ENCODE data around the gene C16orf92.

Gene C16orf92, protein sequence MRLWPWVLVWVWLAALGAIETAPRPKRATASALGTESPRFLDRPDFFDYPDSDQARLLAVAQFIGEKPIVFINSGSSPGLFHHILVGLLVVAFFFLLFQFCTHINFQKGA

DNA sequence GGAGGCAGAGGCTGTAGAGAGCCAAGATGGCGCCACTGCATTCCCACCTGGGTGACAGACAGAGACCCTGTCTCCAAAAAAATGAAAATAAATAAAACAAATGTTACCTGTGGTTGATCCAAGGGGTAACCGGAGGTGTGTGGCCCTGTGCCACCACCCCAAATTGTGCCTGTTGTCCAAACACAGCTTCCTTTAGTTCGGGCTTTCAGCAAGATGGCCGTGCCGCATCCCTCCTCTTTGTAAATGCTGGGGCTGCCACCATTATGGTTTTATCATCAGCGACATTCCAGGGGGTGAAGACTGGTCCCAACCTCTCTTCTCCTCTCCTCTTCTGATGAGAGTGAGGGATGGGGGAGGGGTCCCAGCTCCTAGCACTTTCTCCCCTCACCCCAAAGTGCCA lies at the start of gene C16orf92:
Gene C16orf92, plus strand, starts transcription at position 312 of the 400 bp plus-strand sequence. CDS start 143 bp downstream, outside the sequence.
- DNase-seq: no peak

DNA sequence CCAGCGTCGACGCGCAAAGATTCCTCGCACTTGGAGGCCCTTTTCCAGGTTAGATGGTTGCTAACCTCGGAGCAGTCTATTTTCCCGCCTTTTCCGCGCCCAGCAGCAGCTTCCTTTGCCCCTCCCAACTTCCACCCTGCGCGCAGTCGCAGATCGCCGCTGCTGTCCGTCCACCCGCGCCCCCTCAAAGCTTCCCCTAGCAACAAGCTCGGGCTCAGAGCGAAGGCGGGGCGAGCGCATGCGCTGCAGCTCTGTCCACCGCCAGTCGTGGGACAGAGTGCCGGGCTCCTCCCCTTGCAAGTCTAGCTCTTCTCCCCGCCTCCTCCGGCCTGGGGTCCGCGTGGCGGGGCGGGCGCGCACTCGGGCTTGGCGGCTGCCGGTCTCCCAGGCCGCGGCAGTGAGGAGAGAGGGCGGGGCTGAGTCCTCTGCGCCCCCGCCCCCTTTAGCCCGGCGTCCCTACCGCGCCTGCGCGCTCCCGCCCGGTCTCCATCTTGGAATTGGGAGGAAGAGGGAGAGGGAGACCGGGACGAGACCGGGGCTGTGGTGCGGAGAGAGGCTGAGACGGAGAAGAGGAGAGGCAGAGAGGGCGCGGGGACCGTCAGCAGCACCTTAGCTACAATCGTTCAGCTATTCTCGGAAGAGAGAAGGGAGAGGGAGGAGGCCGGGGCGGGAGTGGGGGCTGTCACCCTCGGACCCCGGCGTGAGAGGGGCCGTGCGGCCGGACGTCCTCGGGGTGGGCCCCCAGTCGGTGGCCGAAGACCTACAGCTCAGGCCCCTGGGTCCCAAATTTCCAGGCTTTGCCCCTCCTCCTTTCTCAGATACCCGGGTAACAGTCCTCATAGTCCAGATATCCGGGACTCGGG lies 49.4 kb upstream of the C16orf92 start, which contains the start of gene TAOK2:
Gene TAOK2, plus strand, starts transcription at position 485 of the 863 bp plus-strand sequence. CDS start 3,905 bp downstream, outside the sequence.
- peak; percentile 97 for DNase-seq

DNA sequence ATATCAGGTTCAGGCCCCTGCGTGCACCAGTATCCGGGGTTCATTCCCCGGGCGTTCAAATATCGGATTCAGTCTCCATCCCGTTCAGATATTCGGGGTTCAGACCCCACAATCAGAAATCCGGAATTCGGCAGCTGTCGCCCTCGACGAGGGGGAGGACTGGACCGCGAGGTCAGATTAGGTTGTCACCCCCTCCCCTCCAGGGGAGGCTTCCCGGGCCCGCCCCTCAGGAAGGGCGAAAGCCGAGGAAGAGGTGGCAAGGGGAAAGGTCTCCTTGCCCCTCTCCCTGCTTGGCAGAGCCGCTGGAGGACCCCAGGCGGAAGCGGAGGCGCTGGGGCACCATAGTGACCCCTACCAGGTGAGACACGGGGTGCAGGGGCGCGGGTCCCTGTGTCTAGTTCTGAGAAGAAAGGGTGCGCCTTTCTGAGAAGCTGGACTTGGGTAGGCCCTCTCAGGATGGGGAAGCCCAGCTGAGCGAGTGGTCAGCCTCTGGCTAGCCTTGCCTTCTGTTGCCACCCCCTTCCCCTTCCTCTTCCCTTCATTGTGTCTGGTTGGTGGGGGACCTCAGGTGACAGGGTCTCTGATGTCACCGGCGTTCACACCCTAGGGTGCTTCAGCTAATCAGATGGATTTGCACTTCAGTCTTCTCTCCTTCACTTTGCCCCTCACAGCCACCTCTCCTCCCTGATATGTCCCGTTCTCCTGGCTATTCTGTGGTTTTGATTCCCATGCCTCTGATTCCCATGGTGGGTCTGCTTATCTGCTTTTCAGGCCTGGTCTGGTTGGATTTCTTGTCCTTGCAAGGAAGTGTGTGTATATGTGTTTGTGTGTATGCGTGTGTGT lies 48.5 kb upstream of the C16orf92 start:
- no peak for DNase-seq

DNA sequence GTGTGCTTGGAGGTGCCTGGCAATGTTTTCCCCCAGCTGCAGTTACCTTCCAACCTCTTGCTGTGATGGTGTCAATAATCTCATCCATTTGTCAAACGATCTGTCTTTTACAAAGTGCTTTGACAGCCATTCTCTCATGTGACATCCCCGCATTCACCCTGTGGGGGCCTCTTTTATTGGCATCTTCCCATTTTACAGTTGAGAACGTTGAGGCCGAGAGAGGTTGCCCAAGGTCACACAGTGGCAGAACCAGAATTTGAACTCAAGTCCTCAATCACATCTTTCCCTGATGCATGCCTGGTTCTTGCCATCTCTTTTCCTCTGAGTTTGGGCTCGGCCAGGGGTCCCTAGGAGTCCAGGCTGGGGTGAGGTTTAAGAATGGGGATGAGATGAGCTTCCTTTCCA lies 47.9 kb upstream of the C16orf92 start:
- DNase-seq: no peak

DNA sequence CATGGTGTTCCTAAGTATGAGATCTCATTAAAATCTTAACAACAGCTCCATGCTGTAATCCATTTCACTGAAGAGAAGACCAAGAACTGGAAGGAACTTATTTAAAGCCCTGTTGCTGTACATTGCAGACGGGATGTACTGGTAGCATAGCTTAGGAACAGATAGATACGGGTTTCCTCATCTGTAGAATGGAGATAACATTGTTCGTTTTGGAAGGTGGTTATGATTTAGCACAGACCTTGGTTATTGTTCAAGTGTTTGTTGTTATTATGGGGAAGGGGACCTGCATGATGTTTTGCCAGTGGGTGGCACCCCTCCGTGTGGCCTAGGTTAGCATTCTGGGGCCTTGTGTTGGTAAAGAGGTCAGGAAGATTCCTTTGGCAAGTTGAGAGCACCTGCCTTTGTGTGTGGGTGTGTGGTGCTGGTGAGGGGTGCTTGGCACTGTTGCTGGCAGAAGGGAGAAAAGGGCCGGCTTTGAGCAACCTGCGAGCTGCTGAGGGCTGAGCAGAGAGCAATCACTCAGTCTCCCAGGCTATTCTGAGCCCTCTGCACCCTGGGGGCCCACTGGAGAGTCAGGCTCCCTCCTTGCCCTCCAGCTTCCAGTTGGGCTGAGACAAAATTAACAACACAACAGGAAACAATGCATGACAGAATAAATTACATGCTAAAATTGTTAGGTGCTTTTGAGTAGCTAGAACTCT lies 47.0 kb upstream of the C16orf92 start:
- no peak for DNase-seq

DNA sequence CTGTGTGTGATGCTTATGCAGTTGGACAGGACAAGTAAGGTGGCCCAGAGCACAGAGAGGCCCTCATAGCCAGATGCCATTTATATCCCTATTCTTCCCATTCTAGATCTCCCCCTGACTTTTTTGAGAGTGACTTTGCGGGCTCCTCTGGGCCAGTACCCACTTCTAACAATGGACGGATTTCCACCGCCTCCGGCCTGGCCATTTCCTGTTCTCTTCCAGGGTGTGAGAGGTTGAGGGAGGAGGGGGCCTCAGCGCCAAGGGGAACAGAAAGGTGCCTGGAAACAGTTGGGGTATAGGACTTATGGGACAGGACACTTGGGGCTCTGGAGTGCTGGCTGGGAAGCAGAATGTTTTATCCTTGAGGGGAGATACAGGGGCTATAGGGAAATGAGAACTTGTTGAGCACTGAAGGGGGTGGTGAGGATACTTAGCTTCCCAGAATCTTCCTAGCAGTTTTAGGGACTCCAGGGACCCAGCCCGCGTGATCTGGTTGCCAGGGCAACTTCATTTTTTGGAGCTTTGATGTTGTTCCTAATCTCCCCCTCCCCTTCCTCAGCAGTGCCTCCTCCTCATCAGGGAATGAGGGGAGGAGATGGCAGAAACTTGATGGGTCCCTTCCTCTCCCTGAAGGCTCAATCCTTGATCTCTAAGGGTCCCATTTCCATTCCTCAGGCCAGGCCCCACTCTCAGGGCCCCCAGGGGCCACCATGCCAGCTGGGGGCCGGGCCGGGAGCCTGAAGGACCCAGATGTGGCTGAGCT lies 45.8 kb upstream of the C16orf92 start:
- DNase-seq: no peak

DNA sequence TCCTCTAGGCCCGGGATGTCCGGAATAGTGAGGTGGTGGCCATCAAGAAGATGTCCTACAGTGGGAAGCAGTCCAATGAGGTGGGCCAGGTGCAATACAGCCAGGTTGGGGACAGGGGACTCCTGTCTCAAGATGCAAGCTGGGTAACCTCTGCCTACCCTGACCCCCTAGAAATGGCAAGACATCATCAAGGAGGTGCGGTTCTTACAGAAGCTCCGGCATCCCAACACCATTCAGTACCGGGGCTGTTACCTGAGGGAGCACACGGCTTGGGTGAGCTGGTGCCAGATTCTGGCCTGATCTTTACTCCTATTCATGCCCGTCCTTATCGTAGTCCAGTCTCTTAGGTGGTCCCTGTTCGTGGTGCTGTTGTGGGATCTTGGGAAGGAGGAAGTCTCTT lies 44.9 kb upstream of the C16orf92 start:
- DNase-seq: no peak

DNA sequence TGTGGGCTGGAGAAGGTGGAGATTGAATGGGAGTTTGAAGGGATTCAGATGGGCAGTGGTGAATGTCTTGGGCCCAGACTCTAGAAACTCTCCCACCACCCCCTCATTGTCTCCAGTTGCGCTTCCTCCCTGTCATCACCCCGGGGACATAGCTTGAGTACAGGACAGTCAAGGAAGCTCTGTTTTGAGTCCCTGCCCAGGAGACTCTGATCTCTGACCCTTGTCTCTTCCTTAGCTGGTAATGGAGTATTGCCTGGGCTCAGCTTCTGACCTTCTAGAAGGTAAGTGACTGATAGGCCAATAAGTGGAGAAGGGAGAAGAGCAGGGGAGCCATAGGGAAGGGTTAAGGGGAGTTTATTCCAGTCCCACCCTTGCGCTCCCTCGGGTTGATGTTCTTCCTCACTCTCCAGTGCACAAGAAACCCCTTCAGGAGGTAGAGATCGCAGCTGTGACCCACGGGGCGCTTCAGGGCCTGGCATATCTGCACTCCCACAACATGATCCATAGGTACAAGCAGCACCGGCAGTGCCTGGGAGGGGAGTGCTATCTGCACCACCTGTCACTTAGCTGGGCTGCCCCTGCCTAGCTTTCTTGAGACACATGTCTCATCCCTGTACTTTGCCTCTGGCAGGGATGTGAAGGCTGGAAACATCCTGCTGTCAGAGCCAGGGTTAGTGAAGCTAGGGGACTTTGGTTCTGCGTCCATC lies 44.3 kb upstream of the C16orf92 start:
- DNase-seq: no peak

DNA sequence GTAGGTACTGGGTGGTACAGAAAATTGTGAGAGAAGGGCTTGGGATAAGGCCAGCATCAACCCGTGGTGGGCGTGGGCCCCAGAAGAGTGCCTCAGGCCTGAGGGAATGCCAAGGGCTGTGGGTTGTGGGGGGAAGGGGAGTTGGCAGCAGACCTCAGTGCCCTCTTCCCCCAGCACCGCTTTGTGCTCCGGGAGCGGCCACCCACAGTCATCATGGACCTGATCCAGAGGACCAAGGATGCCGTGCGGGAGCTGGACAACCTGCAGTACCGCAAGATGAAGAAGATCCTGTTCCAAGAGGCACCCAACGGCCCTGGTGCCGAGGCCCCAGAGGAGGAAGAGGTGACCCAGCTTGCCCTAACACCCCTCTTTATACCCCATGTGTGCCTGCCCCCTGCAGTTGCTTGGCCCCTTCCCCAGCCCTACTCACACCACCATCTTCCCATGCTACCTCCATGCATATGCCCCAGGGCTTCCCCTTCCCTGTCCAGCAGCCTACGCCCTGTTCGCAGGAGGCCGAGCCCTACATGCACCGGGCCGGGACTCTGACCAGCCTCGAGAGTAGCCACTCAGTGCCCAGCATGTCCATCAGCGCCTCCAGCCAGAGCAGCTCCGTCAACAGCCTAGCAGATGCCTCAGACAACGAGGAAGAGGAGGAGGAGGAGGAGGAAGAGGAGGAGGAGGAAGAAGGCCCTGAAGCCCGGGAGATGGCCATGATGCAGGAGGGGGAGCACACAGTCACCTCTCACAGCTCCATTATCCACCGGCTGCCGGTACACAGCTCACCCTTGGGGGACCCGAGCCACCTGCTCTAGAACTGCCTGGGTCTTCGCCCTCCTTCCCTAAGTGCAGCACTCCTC lies 40.2 kb upstream of the C16orf92 start:
- no peak for DNase-seq

DNA sequence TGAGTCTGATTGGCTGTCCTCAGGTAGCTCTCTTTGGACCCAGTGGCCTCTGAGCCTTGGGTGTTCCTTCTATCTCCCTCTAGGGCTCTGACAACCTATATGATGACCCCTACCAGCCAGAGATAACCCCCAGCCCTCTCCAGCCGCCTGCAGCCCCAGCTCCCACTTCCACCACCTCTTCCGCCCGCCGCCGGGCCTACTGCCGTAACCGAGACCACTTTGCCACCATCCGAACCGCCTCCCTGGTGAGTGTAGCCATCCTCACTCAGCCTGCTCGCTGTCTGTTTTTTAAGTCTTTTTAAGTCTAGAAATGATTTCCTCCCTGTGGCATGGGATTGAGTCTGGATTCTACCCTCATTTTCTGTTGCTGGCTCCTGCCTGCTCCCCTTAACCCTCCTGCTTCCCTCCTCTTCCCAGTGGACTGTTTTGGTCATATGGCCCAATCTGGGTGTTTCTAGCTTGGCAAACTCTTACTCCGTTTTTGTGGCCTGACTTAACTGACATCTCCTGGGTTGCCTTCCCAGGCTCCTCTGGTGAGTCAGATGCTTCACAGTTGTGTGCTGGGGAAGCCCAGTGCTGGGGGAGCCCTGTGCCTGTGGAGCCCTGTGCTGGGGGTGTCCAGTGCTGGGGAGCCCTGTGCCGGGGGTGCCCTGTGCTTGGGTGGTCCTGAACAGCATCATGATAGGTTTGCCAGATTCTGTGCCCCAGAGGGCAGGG lies 39.4 kb upstream of the C16orf92 start:
- no peak for DNase-seq

DNA sequence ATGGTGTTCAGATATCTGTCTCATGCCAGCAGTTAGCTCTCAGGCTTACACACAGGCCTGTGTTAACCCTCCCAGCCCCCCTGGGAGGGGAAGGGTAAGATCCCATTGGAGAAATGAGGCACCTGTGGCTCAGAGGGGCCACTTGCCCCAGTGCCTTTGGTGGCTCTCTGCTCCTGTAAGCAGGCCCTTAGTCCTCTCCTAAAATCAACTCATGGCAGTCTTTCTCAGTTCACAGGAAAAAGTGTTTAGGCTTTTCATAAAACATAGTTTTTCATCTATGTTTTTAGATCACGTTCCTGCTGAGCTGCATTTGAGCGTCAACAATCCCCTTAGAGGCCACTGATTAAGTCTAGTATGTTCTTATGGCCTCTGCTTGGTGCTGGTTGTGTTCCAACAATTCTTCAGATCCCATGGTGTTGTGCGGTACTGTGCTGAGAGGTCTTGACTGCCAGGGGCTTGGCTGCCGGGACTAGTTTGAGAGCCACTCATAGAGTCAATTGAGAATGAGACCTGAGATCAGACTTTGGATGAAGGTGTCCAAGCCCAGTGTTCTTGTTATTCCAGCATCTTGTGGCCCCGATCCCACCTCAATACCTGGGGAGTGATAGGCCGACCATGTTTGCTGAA lies 38.7 kb upstream of the C16orf92 start:
- DNase-seq: no peak

DNA sequence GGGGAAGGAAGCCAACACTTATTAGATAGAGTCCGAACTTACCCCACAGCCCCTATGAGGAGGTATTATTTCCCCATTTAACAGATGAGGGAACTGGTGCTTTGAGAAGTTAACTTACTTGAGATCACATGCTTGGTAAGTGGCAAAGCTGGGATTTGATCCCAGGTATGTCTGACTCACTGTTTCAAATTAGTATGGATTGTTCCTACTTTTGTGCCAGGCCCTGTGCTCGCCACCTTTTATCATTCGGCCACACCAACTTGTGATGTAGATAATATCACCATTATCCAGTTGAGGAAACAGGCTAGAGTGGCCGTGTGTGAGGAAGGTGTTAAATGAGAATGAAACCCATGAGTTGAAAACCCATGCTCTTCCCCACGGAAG lies 38.2 kb upstream of the C16orf92 start:
- DNase-seq: no peak

DNA sequence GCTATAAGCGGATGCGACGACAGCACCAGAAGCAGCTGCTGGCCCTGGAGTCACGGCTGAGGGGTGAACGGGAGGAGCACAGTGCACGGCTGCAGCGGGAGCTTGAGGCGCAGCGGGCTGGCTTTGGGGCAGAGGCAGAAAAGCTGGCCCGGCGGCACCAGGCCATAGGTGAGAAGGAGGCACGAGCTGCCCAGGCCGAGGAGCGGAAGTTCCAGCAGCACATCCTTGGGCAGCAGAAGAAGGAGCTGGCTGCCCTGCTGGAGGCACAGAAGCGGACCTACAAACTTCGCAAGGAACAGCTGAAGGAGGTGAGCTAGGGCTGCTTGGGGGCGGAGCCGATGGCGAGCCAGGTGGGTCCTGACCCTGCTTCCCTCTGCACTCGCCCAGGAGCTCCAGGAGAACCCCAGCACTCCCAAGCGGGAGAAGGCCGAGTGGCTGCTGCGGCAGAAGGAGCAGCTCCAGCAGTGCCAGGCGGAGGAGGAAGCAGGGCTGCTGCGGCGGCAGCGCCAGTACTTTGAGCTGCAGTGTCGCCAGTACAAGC lies 37.7 kb upstream of the C16orf92 start:
- no peak for DNase-seq

DNA sequence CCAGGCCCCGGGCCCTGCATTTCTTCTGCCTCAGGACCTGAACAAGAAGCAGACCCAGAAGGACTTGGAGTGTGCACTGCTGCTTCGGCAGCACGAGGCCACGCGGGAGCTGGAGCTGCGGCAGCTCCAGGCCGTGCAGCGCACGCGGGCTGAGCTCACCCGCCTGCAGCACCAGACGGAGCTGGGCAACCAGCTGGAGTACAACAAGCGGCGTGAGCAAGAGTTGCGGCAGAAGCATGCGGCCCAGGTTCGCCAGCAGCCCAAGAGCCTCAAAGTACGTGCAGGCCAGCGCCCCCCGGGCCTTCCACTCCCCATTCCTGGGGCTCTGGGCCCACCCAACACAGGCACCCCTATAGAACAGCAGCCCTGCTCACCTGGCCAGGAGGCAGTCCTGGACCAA lies 36.8 kb upstream of the C16orf92 start:
- DNase-seq: no peak

DNA sequence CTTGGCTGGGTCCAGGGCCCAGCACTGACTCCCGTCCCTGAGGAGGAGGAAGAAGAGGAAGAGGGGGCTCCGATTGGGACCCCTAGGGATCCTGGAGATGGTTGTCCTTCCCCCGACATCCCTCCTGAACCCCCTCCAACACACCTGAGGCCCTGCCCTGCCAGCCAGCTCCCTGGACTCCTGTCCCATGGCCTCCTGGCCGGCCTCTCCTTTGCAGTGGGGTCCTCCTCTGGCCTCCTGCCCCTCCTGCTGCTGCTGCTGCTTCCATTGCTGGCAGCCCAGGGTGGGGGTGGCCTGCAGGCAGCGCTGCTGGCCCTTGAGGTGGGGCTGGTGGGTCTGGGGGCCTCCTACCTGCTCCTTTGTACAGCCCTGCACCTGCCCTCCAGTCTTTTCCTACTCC lies 36.1 kb upstream of the C16orf92 start:
- no peak for DNase-seq

DNA sequence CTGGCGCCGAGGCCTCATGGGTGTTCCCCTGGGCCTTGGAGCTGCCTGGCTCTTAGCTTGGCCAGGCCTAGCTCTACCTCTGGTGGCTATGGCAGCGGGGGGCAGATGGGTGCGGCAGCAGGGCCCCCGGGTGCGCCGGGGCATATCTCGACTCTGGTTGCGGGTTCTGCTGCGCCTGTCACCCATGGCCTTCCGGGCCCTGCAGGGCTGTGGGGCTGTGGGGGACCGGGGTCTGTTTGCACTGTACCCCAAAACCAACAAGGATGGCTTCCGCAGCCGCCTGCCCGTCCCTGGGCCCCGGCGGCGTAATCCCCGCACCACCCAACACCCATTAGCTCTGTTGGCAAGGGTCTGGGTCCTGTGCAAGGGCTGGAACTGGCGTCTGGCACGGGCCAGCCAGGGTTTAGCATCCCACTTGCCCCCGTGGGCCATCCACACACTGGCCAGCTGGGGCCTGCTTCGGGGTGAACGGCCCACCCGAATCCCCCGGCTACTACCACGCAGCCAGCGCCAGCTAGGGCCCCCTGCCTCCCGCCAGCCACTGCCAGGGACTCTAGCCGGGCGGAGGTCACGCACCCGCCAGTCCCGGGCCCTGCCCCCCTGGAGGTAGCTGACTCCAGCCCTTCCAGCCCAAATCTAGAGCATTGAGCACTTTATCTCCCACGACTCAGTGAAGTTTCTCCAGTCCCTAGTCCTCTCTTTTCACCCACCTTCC lies 35.5 kb upstream of the C16orf92 start:
- DNase-seq: no peak

DNA sequence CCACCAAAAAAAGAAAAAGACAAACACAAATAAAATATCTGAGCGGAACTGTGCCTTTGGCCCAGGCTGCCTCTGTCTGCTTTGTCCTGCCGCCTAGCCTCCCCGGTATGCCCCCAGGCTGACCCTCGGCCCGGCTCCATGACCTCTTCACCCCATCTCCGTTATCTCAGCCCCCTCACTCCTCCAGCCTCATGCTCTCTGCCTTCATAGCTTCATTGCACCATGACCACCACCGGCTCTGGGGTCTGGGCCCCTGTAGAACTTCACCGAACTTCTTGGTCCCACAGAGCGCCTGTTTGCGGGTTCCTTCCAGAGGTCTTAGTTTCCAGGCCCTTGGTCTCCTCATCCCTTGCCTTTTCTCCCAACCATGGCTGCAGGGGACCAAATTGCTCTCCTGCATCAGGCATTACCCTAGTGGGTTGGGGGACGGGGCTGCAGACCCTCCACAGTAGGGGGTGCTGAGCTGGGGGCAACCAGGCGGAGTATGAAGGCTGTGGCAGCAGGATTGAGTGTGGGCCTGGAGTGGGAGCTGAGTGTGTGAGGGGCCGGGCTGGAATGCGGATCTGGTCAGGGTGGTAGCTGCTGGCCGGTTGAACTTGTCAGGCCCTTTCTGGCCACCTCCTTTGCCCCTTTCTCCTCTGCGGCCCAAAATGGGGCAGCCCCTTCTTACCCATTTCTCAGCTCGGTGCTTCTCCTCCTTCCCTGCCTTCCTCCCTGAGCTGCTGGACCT lies 34.5 kb upstream of the C16orf92 start:
- DNase-seq: no peak
